Measurements from ENCODE around the gene SH3D19.

DNA sequence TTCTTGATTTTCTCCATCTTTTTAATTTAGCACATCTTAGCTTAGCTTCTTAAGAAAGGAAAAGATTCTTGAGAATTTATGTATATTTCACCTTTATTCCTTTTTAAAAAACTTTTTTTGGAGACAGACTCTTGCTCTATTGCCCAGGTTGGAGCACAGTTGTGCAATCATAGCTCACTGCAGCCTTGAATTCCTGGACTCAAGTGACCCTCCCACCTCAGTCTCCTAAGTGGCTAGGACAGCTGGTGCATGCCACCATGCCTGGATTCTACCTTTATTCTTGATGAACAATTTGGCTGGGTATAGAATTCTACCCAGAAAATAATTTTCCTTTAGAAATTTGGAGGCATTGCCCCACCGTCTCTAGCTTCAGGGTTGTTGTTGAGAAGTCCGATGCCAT, 19.5 kb upstream of the SH3D19 start:
- TF ChIP-seq, protein P1, sequence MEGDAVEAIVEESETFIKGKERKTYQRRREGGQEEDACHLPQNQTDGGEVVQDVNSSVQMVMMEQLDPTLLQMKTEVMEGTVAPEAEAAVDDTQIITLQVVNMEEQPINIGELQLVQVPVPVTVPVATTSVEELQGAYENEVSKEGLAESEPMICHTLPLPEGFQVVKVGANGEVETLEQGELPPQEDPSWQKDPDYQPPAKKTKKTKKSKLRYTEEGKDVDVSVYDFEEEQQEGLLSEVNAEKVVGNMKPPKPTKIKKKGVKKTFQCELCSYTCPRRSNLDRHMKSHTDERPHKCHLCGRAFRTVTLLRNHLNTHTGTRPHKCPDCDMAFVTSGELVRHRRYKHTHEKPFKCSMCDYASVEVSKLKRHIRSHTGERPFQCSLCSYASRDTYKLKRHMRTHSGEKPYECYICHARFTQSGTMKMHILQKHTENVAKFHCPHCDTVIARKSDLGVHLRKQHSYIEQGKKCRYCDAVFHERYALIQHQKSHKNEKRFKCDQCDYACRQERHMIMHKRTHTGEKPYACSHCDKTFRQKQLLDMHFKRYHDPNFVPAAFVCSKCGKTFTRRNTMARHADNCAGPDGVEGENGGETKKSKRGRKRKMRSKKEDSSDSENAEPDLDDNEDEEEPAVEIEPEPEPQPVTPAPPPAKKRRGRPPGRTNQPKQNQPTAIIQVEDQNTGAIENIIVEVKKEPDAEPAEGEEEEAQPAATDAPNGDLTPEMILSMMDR (IDR thresholded peaks at IDR 0.05): no peak
- TF ChIP-seq POLR2A (IDR thresholded peaks at IDR 0.05): no peak
